ENCODE measurements around the gene PNLIPRP2. TPM values are rescaled to one million over a fixed set of nuclear protein-coding genes. Genes with fewer than 3 reads are reported as not detected.

Gene PNLIPRP2
- total RNA-seq, 1 experiment from 2014 or later, result not detected

DNA sequence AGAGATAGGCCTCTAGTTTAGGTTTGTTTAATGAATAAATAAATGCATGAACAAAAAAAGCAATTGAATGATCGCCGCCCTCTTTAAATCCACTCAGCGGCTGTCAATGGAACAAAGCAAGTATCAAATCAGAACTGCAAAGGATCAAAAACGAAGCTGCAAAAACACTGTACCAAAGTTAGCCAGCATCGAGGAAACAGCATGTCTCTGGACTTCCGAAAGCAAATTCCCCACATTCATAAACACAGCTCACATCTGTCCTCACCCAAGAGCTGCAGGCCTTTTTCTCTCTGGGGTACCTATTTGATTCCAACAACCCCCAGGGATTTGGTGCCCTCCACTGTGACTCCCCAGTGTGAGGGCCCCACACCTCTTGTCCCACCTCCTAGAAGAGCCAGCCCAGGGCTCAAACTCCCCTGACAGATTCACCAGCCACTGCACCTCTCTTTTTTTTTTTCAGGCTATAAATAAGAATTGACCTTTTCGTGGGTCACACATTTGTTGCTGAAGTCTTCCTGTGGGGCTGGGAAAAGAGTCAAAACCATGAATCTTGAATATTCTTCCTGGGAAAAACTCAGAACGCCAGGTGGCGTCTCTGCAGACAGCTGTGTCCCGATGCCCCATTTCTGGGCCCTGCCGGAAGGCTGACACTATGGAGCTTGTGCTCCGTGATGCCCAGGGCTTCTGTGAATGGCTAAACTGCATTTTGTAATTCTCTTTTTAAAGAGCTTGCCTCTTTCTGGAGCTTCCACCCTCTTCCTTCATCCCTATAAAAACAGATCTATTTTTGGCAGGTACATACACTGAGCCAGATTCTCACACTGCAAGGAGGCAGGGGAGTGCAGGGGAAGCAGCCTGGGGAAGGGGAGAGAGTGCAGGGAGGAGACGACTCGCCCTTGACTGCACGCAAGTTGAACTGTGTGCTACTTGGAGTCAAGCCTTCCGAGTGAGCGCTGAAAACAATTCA, 69.9 kb downstream of the PNLIPRP2 start:
- Histone ChIP-seq H3K9me3 (replicated peaks) (no peaks in the 10 kb centered on the region), H3K4me1 (no peaks in the 10 kb centered on the region), H3K27ac (no peak overlapping the region), H3K4me3 (no peak overlapping the region), H3K36me3 (no peaks in the 10 kb centered on the region), H3K27me3 (no peaks in the 10 kb centered on the region)
- peak; percentile 20 to 47 for DNase-seq

DNA sequence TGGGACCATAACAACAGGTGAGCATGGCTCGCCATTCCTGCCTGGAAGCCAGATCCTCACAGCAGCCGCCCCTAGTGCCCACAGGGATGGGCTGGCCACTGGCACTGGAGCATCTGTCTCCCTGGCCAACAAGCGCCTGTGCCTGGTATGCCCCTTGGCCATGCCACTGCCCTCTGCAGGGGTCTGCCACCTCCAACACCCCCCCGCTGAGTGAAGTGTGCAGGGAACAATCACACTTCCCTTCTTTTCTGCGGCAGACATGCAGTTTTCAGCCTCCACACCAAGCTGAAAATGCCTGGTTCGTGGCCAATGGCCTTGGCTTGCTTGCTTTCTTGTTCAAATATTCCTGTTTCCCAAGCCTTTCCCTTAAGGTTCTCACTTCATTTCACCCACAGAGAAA, 70.9 kb downstream of the PNLIPRP2 start:
- no peaks in the 10 kb centered on the region for H3K36me3 ChIP-seq
- H3K4me1 ChIP-seq, result no peaks in the 10 kb centered on the region
- no peak for DNase-seq
- no peaks in the 10 kb centered on the region for H3K9me3 ChIP-seq (replicated peaks)
- H3K27me3 ChIP-seq, result no peaks in the 10 kb centered on the region
- no peak overlapping the region for H3K27ac ChIP-seq
- H3K4me3 ChIP-seq, result no peak overlapping the region

DNA sequence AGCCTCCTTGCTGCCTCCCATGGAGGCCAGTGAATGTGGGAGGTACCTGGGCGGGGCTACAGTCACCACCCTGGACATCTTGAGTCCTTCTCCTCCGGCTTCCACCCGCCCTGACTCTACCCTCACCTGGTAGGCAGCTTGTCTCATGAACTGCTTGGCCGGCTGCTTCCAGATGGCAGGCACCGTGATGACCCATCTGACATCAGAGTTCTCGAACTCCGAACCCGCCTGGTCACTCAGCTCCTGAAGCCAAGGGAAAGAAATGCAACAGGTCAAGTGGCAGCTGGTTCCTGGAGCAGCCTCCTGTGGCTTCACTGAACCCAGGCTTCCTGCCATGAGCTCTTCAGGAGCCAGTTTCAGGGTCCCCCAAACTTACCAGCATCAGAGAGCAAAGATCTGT, 71.5 kb downstream of the PNLIPRP2 start:
- Histone ChIP-seq H3K27me3 (no peaks in the 10 kb centered on the region), H3K9me3 (replicated peaks) (no peaks in the 10 kb centered on the region), H3K36me3 (no peaks in the 10 kb centered on the region), H3K27ac (no peak overlapping the region), H3K4me3 (no peak overlapping the region), H3K4me1 (no peaks in the 10 kb centered on the region)
- no peak for DNase-seq

DNA sequence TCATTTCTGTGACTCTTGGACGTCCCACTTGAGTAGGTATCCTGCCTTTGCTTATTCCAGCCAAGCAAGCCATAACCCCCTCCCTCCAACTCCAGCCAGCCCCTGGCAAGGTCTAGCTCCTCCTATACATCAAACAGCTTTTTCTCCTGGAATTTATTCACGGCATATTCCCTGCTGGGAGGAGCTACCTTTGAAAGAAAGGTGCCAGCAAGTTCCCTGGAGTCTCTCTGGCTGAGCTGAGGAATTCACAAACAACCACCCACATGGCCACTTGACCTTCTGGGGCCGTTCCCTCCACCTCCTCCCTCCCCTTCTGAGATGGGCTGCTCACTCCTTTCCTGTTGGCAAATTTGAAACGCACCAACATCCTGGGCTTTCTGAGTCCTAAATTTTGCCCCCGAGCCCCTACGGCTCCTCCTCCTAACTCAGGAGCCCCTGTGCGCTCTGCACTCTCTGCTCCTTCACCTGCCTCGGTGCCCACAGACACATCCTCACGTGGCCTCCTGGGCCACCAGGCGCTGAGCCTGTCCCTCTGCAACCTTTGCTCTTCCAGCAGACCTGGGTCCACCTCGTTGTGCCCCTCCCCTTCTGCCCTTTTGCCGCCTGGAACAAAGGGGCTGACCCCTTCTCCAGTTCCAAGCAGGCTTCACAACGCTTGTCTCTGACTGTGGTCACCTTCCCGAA, 73.6 kb downstream of the PNLIPRP2 start:
- no peaks in the 10 kb centered on the region for H3K36me3 ChIP-seq
- DNase-seq, result no peak

More for the DNA sequence above, 73.6 kb downstream of the PNLIPRP2 start:
- H3K4me3 ChIP-seq, result no peak overlapping the region
- no peaks in the 10 kb centered on the region for H3K27me3 ChIP-seq
- H3K4me1 ChIP-seq, result no peaks in the 10 kb centered on the region
- no peak overlapping the region for H3K27ac ChIP-seq
- no peaks in the 10 kb centered on the region for H3K9me3 ChIP-seq (replicated peaks)

Other genes with a start within 250 kb of the PNLIPRP2 start
- gene PNLIPRP3, start 193.1 kb upstream of the PNLIPRP2 start, total RNA-seq (2014; rRNA removed; shearing (Covaris generic)), result 0.10 TPM in 1 of 2 replicates, not detected in the other
- not detected in 2 replicates for gene PNLIP, start 75.0 kb upstream of the PNLIPRP2 start, total RNA-seq (2014; rRNA removed; shearing (Covaris generic))
- gene PNLIPRP1, start 30.0 kb upstream of the PNLIPRP2 start, total RNA-seq (2014; rRNA removed; shearing (Covaris generic)), result not detected in 2 replicates
- 0.79 and 1.3 TPM in 2 replicates for gene HSPA12A, start 121.6 kb downstream of the PNLIPRP2 start, total RNA-seq (2014; rRNA removed; shearing (Covaris generic))
- gene ENO4, start 228.5 kb downstream of the PNLIPRP2 start, total RNA-seq (2014; rRNA removed; shearing (Covaris generic)), result 0.08 TPM in 1 of 2 replicates, not detected in the other

Data from SJCRH30 (cell line).